NB4 (cell line): ENCODE data around the gene CDPF1.

ENCODE experiments used
- MAX ChIP-seq: IDR thresholded peaks from 2 replicates; pipeline ENCODE4 v1.6.1; 2011; ENCODE audit warnings: low read depth, low read length
- MYC ChIP-seq: IDR thresholded peaks from 2 replicates; pipeline ENCODE4 v1.6.1; 2011; ENCODE audit warnings: low read depth, low read length
- POLR2A ChIP-seq: IDR thresholded peaks from 2 replicates; pipeline ENCODE4 v1.6.1; 2011; ENCODE audit warnings: mild to moderate bottlenecking; ENCODE audit not compliant: insufficient read length; ENCODE audit errors: extremely low read depth
- TF ChIP-seq, protein P1 (sequence below): IDR thresholded peaks from one replicate; pipeline ENCODE4 v1.5.1; 2012; ENCODE audit warnings: low read depth, low read length

DNA sequence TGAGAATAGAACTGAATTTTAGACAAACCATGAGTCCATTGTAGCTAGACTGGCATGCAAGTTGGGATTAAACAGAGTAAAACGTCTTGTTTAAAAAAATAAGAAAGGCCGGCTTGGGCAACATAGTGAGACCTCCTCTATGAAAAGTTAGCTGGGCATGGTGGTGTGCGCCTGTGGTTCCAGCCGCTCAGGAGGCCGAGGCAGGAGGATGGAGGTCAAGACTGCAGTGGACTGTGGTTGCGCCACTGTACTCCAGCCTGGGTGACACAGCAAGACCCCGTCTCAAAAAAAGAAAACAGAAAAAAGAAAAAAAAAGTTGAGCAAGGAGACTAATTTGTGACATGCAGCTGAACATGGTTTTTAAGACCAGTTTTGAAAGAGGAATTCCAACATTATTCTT, 23.5 kb downstream of the CDPF1 start:
- TF ChIP-seq POLR2A (no peak), MAX (no peak), MYC (no peak)
- TF ChIP-seq, protein P1, sequence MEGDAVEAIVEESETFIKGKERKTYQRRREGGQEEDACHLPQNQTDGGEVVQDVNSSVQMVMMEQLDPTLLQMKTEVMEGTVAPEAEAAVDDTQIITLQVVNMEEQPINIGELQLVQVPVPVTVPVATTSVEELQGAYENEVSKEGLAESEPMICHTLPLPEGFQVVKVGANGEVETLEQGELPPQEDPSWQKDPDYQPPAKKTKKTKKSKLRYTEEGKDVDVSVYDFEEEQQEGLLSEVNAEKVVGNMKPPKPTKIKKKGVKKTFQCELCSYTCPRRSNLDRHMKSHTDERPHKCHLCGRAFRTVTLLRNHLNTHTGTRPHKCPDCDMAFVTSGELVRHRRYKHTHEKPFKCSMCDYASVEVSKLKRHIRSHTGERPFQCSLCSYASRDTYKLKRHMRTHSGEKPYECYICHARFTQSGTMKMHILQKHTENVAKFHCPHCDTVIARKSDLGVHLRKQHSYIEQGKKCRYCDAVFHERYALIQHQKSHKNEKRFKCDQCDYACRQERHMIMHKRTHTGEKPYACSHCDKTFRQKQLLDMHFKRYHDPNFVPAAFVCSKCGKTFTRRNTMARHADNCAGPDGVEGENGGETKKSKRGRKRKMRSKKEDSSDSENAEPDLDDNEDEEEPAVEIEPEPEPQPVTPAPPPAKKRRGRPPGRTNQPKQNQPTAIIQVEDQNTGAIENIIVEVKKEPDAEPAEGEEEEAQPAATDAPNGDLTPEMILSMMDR, result no peak
